ENCODE measurements around the gene EPB42. TPM values are rescaled to one million over a fixed set of nuclear protein-coding genes. Genes with fewer than 3 reads are reported as not detected.

The EPB42 gene
- total and polyA plus RNA-seq, 2 of the 4 experiments (the other 2 are of a cell fraction): not detected

GRCh38 chr15:43208052-43209002, 12.5 kb downstream of the EPB42 start:
- DNase-seq (no peak), ATAC-seq (ENCODE audit: low read depth) (no peak)
- Histone ChIP-seq H3K9ac (ENCODE audit: low read depth, low read length) (no peak overlapping the region), H2BK5ac (ENCODE audit: low read depth, low read length, poor library complexity, severe bottlenecking) (no peak overlapping the region), H2BK20ac (ENCODE audit: low read depth, low read length) (no peak overlapping the region), H4K91ac (ENCODE audit: insufficient read depth, low read depth, low read length) (no peak overlapping the region), H3K23ac (ENCODE audit: low read depth, low read length) (no peak overlapping the region), H3K9me3 (ENCODE audit: control insufficient read depth, insufficient read depth, low read length) (no peaks in the 10 kb centered on the region), H3K56ac (ENCODE audit: extremely low read depth, insufficient read depth, low read length) (no peak overlapping the region), H3K27ac (ENCODE audit: insufficient read depth, low read length) (no peak overlapping the region), H4K20me1 (ENCODE audit: insufficient read depth, low read length) (no peaks in the 10 kb centered on the region), H3K14ac (replicated peaks; ENCODE audit: low read depth, low read length) (no peak overlapping the region), H3K9me1 (ENCODE audit: insufficient read depth, low read length) (no peaks in the 10 kb centered on the region; the same call in 1 of the 2 replicates), H3K27me3 (ENCODE audit: control insufficient read depth, insufficient read depth, low read length) (peaks cover 69% of the 10 kb centered on the region), H4K5ac (ENCODE audit: low read depth, low read length) (no peak overlapping the region), H3K4ac (ENCODE audit: low read depth, low read length) (no peak overlapping the region), H3K79me1 (ENCODE audit: low read depth in 1 of 2, low read length in 2 of 2) (no peaks in the 10 kb centered on the region), H2BK15ac (ENCODE audit: low read depth, low read length) (no peak overlapping the region), H3K18ac (ENCODE audit: low read depth, low read length) (no peak overlapping the region), H2AFZ (replicated peaks; ENCODE audit: low read length, poor library complexity) (no peak overlapping the region), H3K4me1 (ENCODE audit: control insufficient read depth, insufficient read depth, low read length) (no peaks in the 10 kb centered on the region), H2BK120ac (ENCODE audit: low read depth, low read length) (no peak overlapping the region), H3K36me3 (ENCODE audit: control insufficient read depth, insufficient read depth, low read length) (no peaks in the 10 kb centered on the region), H3K4me2 (ENCODE audit: low read depth, low read length) (no peak overlapping the region), H3K4me3 (ENCODE audit: insufficient read depth, low read depth, low read length) (no peak overlapping the region), H4K8ac (ENCODE audit: low read depth in 2 of 2, low read length in 2 of 2) (no peak overlapping the region), H2AK9ac (replicated peaks; ENCODE audit: low read depth, low read length, poor library complexity) (peak overlapping the region; percentile 58), H2AK5ac (ENCODE audit: low read depth, low read length) (no peak overlapping the region)
- dilution Hi-C loops (cut with HindIII; ENCODE audit: low sequenced_read_pairs, unreplicated experiment) (no loop called here), intact Hi-C loops (cut with micrococcal nuclease) (loop anchor here (1.0 kb wide), 1 partner anchor 77 kb away; no protein-coding TSS in a partner anchor), in situ Hi-C loops (cut with MboI; ENCODE audit: low sequenced_read_pairs) (no loop called here)
- BruUV-seq (replicated peaks): no TSS peak
- TF ChIP-seq NFE2L2 (IDR thresholded peaks at IDR 0.05; ENCODE audit: low read depth, low read length): no peak
- POLR2A ChIA-PET (ENCODE audit: unreplicated experiment): no interaction called here
- WGBS, 2 experiments (ENCODE audit: extremely low coverage in 2 of 2, insufficient read length in 1 of 2): 73% methylated on average over 6 of the region's 23 CpGs; no CpG with 5 or more reads in 1 of the 2 experiments
- CTCF ChIA-PET: interaction anchor here (0.6 to 1.6 kb wide), 3 partner anchors 10 to 193 kb away, joined by 3 to 4 read pairs (median 3); no protein-coding TSS in a partner anchor

Data from IMR-90 (cell line).